Stimulated activated CD4-positive, alpha-beta T cell treated with anti-CD3 and anti-CD28 coated beads, Interleukin-4, amount 100 ng/mL, for 48 hours (primary cell): ENCODE data around the gene HAUS8.
A peak's percentile ranks its signal among the peaks of the same experiment; 100 is the strongest.

Experiments used
- DNase-seq, 2 donors: peaks; one replicate each; pipeline ENCODE4 v3.0.0-alpha.2; 2020; ENCODE audit warnings: low read depth in 2 of 2

Gene HAUS8

GRCh38 chr19:17075864-17076542, 751 bp upstream of the HAUS8 start:
- DNase-seq: peak; percentile 25 to 26

DNA sequence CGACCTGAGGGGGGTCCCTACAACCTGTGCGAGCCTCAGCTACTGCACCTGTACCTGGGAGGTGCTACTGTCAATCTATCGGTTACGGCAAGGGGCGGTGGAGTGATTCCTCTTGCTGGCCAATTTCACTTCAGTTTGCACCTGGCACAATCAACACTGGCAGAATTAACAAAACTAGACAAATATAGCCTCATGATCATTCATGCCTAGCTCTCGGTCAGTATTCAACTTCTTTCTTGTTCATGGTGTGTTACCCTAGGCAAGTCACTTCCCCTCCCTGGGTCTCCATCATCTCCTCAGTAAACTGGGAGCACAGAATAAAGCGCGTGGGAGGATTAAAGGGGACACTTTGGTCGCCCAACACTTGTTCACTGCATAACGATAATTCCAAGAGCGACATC, 618 bp downstream of the HAUS8 start:
- DNase-seq: no peak

- no peak for DNase-seq
Measured at GRCh38 chr19:17073869-17074633, 1.2 kb downstream of the HAUS8 start.

GRCh38 chr19:17070912-17071311, 4.3 kb downstream of the HAUS8 start:
- no peak for DNase-seq

DNA sequence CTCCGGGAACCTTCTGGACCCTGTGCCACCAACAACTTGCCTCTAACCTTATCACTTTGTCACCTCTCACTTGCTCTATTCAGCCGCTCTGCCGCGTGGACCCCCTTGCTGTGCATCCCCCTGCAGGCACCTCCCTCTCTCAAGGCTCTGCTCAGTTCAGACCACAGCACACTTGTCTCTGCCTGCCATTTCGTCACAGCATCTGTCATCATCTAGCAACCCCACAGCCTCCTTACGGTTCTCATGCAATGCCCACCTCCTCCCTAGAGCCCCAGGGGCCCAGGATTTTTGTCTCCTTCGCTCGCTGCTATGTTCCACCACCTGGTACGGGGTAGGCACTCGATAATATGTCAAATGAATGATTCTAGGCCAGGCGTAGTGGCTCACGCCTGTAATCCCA, 4.8 kb downstream of the HAUS8 start:
- no peak for DNase-seq

DNA sequence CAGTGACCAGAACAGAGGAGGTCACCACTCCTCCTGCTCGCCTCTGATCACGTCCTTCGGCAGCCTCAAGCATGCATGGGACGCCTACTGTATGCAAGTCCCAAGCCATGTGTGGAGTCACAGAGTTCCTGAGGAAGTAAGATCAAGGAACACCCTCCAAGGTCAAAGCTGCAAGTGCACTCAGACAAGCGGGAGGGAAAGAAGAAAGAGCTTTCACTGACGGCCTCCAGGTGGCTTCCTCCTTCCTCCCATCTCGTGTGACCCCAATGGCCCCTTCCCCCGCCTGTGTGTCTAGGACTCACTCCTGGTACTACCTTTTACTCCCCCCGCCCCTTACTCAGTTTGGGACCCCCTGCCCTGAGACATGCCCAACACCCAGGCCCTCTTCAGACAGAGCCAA, 6.1 kb downstream of the HAUS8 start:
- DNase-seq: no peak

DNA sequence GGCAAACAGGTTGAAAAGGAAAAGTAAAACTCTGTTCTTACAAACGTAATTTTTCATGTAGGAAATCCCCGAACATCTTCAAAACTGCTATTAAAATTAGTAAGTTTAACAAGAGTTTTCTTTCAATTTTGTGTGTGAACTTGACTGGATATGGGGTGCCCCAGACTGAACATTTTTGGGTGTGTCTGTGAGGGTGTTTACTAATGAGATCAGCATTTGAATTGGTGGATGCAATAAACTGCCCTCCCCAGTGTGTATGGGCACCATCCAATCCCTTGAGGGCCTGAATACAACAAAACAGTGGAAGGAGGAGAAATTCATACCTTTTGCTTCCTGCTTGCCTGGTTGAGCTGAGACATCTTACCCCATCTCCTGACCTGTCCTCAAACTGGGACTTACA, 11.8 kb downstream of the HAUS8 start:
- DNase-seq: no peak

GRCh38 chr19:17061691-17062090, 13.6 kb downstream of the HAUS8 start:
- no peak for DNase-seq

GRCh38 chr19:17061205-17061604, 14.0 kb downstream of the HAUS8 start:
- DNase-seq: no peak

GRCh38 chr19:17060802-17061201, 14.4 kb downstream of the HAUS8 start:
- DNase-seq: no peak

- DNase-seq: no peak
Measured at GRCh38 chr19:17058236-17058635, 17.0 kb downstream of the HAUS8 start.

GRCh38 chr19:17055636-17056035, 19.6 kb downstream of the HAUS8 start:
- no peak for DNase-seq

DNA sequence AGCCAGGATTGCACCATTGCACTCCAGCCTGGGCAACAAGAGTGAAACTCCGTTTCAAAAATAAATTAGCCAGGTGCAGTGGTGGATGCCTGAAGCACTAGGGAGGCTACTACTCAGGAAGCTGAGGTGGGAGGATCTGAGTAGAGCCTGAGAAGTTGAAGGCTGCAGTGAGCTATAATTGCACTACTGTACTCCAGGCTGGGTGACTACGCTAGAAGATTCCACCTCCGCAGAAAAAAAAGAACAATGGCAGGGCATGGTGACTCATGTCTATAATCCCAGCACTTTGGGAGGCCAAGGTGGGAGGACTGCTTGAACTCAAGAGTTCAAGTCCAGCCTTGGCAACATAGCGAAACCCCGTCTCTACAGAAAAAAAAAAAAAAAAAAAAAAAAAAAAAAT, 20.5 kb downstream of the HAUS8 start:
- no peak for DNase-seq

DNA sequence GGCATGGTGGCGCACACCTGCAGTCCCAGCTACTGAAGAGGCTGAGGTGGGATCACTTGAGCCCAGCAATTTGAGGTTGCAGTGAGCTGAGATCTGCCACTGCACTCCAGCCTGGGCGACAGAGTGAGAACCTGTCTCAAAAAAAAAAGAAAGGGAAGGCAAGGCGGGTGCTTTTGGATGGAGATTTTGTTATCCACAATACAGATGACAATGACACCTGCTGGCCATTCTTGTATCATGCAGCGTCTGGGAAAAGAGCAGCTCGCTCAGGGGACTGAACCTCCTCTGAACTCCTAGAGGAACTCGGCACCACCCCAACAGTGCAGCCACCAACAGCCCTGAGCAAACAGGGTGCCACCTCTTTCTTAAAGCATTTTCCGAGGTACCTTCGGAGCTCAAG, 22.8 kb downstream of the HAUS8 start:
- no peak for DNase-seq

DNA sequence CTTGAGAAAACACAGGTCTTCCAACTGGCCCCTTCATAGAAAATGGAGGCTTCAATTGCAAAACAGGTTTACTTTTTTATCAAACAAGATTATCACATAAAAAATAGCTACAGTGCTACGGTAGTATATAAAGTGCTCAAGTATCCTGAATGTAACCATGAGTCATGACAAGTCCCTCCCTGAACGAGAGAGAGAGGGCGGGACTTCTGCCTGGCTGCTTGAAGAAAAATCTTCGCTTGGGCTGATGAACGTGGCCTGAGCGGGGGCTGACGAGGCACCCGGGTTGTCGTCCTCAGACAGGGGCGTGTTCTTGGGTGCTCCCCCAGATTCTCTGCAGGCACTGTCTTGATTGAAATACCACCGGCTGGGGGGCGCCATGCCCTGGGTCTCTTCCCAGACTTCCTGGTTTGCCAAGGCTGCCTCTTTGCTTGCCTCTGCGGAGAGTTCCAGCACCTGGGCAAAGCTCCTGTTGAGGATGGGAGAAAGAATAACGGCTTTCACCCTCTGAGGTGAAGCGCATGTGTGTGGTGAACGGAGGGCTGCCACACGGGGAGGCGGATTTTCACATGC, 25.5 kb downstream of the HAUS8 start:
- DNase-seq: no peak

- no peak for DNase-seq
Measured at GRCh38 chr19:17048885-17049453, 26.3 kb downstream of the HAUS8 start.

DNA sequence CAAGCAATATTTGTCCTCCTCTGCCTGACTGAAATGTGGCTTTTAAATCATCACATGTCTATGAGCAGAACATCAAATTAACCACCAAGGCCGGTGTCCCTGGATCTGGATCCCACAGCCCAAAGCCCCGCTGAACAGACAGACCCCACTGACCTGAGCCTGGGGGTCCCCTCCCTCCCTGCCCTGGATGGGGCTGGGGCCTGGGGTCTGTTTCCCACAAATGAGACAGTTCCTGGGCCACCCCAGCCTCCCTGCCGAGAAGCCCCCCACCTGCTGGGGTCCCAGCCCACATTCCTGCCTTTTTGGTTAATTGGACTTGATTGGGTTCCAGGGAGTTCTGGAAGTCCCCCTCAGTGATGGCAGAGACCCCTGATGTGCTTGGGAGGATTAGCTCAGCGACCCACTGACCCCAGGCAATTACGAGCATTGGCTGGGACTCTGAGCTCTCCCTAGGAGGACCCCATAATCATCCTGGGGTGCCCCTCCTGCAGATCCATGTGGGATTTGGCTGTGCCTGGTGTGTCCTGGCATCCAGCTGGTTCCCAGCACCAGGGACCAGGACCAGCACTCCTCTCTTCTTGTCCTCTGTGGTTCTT, 29.2 kb downstream of the HAUS8 start:
- DNase-seq: no peak

DNA sequence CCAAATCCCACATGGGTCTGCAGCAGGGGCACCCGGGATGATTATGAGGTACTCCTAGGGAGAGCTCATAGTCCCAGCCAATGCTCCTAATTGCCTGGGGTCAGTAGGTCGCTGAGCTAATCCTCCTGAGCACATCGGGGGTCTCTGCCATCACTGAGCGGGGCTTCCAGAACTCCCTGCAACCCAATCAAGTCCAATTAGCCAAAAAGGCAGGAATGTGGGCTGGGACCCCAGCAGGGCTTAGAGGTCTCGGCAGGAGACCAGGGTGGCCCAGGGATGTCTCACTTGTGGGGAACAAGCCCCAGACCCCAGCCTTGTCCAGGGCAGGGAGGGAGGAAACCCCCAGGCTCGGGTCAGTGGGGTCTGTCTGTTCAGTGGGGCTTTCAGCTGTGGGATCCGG, 31.5 kb downstream of the HAUS8 start:
- no peak for DNase-seq

DNA sequence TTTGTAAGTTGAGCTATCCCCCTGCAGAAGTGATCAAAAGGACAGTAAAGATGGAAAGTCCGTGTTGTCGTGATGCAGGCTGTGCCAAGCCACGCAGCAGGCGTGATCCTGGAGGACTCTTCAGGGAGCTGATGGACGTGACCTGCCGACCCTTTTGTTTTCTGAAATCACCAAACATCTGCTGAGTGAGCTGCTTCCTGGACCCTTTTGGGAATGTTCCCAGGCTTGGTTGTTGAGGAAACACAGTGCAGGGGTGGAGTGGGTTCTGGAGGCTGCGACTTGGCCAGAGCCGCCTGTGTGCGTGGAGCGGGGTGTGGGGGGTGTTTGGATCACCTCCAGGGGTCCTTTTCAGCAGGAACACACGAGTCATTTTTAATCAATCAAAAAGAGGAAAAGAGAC, 33.3 kb downstream of the HAUS8 start:
- no peak for DNase-seq

GRCh38 chr19:17037966-17038500, 37.2 kb downstream of the HAUS8 start:
- DNase-seq: no peak

DNA sequence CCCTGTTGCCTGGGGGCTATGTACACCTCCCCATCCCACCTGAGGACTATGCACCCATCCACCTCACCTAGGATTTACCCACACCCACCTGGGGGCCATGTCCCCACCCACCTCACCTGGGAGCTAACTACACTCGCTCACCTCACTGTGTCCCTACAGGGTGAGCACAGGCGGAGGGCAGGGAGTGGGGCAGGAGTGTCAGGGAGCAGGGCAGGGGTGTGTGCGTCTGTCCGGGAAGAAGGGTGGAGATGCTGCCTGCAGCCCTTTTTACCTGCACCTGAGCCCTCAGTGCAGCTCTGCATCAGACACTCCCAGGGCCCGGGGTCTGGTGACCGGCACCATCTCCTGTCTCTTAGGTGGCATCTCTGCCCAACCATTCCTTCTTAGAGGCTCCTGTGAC, 38.1 kb downstream of the HAUS8 start:
- no peak for DNase-seq

DNA sequence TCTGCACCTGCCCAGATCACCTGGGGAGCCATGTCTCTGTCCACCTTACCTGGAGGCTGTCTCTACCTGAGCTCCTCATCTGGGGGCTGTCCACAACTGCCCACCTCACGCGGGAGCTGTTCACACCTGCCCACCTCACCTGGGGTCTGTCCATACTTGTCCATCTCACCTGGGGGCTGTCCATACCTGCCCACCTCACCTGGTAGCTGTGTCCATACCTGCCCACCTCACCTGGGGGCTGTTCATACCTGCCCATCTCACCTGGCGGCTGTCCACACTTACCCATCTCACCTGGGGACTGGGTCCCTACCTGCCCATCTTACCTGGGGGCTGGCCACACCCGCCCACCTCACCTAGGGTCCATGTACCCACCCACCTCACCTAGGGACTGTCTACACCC, 38.6 kb downstream of the HAUS8 start:
- no peak for DNase-seq
